ENCODE data around the gene SCN4B.

The SCN4B gene

DNA sequence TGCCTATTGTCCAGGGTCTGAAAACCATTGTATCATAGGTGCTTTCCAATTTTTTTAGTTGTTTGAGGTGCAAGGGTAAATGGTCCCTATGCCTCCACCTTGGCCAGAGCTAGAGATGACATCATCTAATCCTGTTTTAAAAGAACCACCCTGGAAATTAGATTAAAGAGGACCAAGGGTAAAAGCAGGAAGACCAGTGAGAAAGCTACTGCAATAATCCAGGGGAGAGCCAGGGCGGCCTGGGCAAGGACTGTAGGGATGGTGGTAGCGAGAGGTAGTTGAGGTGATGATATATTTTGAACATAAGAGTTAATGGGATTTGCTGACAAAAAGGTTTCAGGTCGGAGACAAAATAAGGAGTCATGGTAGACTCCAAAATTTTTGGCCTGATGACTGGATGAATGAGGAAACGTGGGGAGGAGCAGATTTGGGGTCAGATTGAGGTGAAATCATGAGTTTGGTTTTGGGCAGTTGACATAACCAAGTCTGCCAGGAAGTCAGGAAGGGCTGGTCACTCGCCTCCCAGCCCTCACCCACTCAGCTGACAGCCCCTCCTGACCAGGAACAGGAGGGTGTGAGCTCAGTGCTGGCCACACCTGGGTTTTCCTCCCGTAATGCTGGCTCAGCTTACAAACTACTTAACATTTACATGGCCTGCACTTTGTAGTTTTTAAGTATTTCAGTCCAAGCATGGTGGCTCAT lies 23.0 kb downstream of the SCN4B start:
- no peaks in the 10 kb centered on the region for H3K27me3 ChIP-seq (ENCODE audit: insufficient read depth, poor library complexity, severe bottlenecking)
- TF ChIP-seq, protein P1, sequence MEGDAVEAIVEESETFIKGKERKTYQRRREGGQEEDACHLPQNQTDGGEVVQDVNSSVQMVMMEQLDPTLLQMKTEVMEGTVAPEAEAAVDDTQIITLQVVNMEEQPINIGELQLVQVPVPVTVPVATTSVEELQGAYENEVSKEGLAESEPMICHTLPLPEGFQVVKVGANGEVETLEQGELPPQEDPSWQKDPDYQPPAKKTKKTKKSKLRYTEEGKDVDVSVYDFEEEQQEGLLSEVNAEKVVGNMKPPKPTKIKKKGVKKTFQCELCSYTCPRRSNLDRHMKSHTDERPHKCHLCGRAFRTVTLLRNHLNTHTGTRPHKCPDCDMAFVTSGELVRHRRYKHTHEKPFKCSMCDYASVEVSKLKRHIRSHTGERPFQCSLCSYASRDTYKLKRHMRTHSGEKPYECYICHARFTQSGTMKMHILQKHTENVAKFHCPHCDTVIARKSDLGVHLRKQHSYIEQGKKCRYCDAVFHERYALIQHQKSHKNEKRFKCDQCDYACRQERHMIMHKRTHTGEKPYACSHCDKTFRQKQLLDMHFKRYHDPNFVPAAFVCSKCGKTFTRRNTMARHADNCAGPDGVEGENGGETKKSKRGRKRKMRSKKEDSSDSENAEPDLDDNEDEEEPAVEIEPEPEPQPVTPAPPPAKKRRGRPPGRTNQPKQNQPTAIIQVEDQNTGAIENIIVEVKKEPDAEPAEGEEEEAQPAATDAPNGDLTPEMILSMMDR (IDR thresholded peaks at IDR 0.05; ENCODE audit: insufficient read depth, low read length): no peak
- no peak for TF ChIP-seq SPI1 (IDR thresholded peaks at IDR 0.05; ENCODE audit: borderline replicate concordance, low read depth)
- TF ChIP-seq, protein P2, sequence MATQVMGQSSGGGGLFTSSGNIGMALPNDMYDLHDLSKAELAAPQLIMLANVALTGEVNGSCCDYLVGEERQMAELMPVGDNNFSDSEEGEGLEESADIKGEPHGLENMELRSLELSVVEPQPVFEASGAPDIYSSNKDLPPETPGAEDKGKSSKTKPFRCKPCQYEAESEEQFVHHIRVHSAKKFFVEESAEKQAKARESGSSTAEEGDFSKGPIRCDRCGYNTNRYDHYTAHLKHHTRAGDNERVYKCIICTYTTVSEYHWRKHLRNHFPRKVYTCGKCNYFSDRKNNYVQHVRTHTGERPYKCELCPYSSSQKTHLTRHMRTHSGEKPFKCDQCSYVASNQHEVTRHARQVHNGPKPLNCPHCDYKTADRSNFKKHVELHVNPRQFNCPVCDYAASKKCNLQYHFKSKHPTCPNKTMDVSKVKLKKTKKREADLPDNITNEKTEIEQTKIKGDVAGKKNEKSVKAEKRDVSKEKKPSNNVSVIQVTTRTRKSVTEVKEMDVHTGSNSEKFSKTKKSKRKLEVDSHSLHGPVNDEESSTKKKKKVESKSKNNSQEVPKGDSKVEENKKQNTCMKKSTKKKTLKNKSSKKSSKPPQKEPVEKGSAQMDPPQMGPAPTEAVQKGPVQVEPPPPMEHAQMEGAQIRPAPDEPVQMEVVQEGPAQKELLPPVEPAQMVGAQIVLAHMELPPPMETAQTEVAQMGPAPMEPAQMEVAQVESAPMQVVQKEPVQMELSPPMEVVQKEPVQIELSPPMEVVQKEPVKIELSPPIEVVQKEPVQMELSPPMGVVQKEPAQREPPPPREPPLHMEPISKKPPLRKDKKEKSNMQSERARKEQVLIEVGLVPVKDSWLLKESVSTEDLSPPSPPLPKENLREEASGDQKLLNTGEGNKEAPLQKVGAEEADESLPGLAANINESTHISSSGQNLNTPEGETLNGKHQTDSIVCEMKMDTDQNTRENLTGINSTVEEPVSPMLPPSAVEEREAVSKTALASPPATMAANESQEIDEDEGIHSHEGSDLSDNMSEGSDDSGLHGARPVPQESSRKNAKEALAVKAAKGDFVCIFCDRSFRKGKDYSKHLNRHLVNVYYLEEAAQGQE (IDR thresholded peaks at IDR 0.05; ENCODE audit: insufficient replicate concordance, low read depth): no peak
- H3K27ac ChIP-seq (replicated peaks): no peak overlapping the region
- DNase-seq (ENCODE audit: low read depth in 1 of 2, low spot score in 1 of 2): no peak
- no peak overlapping the region for H3K4me3 ChIP-seq (replicated peaks; ENCODE audit: insufficient read depth, low read length)

DNA sequence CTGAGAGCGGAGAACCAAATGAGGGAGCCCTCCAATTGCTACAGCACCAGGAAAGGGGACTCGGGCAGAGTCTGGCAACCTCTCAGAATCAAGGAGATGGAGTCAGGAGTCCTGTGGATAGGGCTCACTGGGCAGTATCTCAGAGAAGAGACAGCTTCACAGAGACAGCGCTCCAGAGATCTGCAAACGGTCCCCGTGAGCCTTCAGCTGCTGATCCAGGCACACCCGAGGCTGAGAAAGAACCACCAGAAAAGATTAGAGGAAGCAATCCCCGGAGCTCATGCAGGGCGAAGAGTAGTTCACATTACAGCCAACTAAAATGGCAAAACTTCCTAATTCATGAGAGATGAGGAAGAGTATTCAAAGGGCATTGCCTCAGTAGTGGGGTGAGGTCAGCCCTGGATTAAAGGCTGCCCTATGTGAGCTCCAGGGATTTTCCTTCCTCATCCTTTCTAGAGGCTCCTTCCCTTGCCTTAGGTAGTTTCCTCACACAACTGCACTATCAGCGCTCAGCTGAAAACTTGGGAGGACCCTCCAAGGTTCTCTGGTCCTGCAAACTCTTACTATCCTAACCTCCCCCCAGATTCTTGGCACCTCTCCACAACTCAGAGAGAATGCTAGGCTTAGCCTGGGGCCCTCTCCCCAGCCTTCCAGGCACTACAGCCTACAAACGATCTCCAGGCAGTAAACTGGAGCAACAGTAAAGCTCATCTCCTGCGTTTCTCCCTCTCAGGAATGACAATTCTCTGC lies 23.7 kb downstream of the SCN4B start:
- no peaks in the 10 kb centered on the region for H3K27me3 ChIP-seq (ENCODE audit: insufficient read depth, poor library complexity, severe bottlenecking)
- TF ChIP-seq POLR2AphosphoS5 (IDR thresholded peaks at IDR 0.05; ENCODE audit: low read depth): no peak
- TF ChIP-seq, protein P1 (IDR thresholded peaks at IDR 0.05; ENCODE audit: insufficient read depth, low read length): no peak
- TF ChIP-seq SPI1 (IDR thresholded peaks at IDR 0.05; ENCODE audit: borderline replicate concordance, low read depth): no peak
- no peak for TF ChIP-seq GABPA (IDR thresholded peaks at IDR 0.05; ENCODE audit: low read depth)
- TF ChIP-seq, protein P2 (IDR thresholded peaks at IDR 0.05; ENCODE audit: insufficient replicate concordance, low read depth): no peak

DNA sequence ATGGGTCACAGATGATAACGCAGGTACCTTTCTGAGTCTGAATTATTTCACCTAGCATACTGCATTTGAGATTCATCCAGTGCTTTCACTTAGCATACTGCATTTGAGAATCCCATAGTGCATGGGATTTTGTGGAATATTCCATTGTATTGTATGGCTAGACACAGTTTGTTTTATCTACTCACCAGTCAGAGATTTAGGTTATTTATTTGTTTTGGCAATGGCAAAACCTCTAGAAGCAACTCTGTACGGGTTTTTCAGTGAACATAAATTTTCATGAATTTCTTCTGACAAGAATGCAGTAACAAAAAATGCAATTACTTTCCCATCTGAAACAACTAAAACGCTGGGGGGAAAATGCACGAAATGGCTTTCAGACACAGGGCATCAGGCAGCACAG lies 24.3 kb downstream of the SCN4B start:
- H3K27ac ChIP-seq (replicated peaks): no peak overlapping the region
- no peak for TF ChIP-seq SPI1 (IDR thresholded peaks at IDR 0.05; ENCODE audit: borderline replicate concordance, low read depth)
- no peak for TF ChIP-seq GABPA (IDR thresholded peaks at IDR 0.05; ENCODE audit: low read depth)
- TF ChIP-seq, protein P1 (IDR thresholded peaks at IDR 0.05; ENCODE audit: insufficient read depth, low read length): no peak
- no peak for TF ChIP-seq POLR2AphosphoS5 (IDR thresholded peaks at IDR 0.05; ENCODE audit: low read depth)
- TF ChIP-seq, protein P2 (IDR thresholded peaks at IDR 0.05; ENCODE audit: insufficient replicate concordance, low read depth): no peak
- H3K27me3 ChIP-seq (ENCODE audit: insufficient read depth, poor library complexity, severe bottlenecking): no peaks in the 10 kb centered on the region
- H3K4me3 ChIP-seq (replicated peaks; ENCODE audit: insufficient read depth, low read length): no peak overlapping the region
- no peak for DNase-seq (ENCODE audit: low read depth in 1 of 2, low spot score in 1 of 2)

More for the DNA sequence above, 23.7 kb downstream of the SCN4B start:
- no peak overlapping the region for H3K27ac ChIP-seq (replicated peaks)
- no peak overlapping the region for H3K4me3 ChIP-seq (replicated peaks; ENCODE audit: insufficient read depth, low read length)
- peak in 1 of 2 experiments; percentile 18 for DNase-seq (ENCODE audit: low read depth in 1 of 2, low spot score in 1 of 2)
